Head of caudate nucleus (tissue), 42 donors: ENCODE results near the gene RABGAP1L.
"Not testable (repeated sequence)": the region's sequence is repeated elsewhere in the genome, so short reads cannot be mapped to it uniquely, and the experiment has no call there.

Experiments used
- DNase-seq, 42 donors: peaks; one replicate each; pipeline versions ENCODE4 v3.0.0 to v3.0.0-alpha.2; 2020 to 2021; ENCODE audit warnings: mixed read lengths in 7 of 42
- intact Hi-C: fragments of 100-400 bp; cut with DNase I; formaldehyde crosslinking; loops from one replicate; pipeline ENCODE4 v1.15.0; 2022

Gene RABGAP1L

GRCh38 chr1:174465855-174466254 is 306.5 kb downstream of the RABGAP1L start:
- intact Hi-C loops = no loop called here
- no peak for DNase-seq

GRCh38 chr1:174466607-174467006 is 307.3 kb downstream of the RABGAP1L start:
- intact Hi-C loops = no loop called here

DNA sequence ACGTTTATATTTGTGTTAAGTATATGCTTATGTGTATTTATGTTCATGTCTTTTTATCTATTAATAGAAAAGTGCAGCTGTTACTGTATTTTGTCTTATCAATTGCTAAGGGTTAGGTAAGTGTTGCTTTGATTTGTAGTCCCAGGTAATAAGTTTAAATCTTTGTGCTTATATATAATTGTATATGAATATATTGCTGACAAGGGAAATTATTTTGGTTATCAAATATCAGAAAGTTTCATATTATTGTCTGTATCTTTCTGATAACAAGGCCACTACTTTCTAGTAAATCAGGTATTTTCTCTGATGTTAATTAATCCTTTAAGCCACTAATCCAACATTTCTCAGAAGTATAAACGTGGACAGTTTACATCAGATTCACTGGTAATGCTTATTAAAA is 309.7 kb downstream of the RABGAP1L start:
- intact Hi-C loops = no loop called here
- DNase-seq = no peak

More at GRCh38 chr1:174466607-174467006, 307.3 kb downstream of the RABGAP1L start:
- no peak for DNase-seq

DNA sequence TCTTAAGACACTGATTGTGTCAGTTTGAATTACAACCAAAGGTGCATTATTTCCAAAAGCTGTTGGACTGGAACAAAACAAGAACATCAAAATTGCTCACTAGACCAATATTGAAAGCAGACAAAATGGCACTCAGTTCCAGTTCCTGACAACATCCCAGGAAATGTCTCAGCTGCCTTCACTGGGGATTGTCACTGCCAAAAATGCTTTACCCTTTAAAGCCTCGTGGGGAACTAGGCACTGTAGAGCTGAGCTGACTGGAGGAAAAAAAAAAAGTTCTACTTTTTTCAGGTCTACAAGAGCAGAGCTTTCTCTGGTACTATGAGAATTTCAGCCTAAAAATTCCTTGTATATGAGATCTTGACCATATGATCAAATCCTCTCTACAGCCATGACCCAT is 310.4 kb downstream of the RABGAP1L start:
- intact Hi-C loops = no loop called here

GRCh38 chr1:174479281-174479680 is 320.0 kb downstream of the RABGAP1L start:
- intact Hi-C loops = no loop called here
- no peak for DNase-seq

More for the DNA sequence above, 310.4 kb downstream of the RABGAP1L start:
- no peak for DNase-seq

GRCh38 chr1:174480324-174480723 is 321.0 kb downstream of the RABGAP1L start:
- no peak for DNase-seq
- intact Hi-C loops = no loop called here

GRCh38 chr1:174491606-174492005 is 332.3 kb downstream of the RABGAP1L start:
- intact Hi-C loops = no loop called here
- DNase-seq = no peak

- intact Hi-C loops = no loop called here
- no peak for DNase-seq
These were observed 338.2 kb downstream of the RABGAP1L start for GRCh38 chr1:174497478-174497877.

DNA sequence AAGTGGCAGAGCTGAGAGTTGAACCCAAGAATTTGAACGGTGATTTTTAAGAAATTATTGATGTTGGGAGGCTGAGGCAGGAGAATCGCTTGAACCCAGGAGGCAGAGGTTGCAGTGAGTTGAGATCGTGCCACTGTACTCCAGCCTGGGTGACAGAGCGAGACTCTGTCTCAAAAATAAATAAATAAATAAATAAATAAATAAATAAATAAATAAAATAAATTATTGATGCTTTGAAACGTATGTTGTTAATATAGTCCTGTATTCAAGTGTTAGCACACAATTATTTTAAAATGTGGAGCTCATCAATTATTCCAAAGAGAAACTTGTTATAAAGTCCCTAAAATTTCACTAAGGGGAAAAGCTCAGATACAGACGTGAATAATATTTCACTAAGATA is 357.4 kb downstream of the RABGAP1L start:
- DNase-seq, intact Hi-C loops: not testable (repeated sequence)

DNA sequence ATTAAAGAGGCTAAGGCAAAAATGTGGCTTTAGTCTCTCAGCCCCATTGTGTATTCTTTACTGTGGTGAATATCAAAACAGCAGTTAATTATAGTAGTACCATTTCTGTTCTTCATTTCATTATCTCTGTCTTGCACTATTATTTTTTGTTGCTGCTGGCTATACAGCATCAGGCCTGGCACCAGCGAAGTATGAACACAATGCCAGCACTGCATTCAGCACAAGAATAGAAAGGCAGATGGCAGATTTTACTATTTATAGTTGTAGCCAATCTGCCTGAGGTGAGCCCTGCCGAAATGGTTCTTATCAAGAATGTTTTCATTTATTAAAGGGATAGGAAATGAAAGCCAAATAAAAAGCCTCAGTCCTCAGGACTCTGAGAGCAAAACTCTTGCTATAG is 360.5 kb downstream of the RABGAP1L start:
- DNase-seq = peak in 9 of 42 donors; percentile 6 to 51 (median 15)
- intact Hi-C loops = no loop called here

GRCh38 chr1:174531751-174532150 is 372.4 kb downstream of the RABGAP1L start:
- intact Hi-C loops = no loop called here
- DNase-seq = no peak

DNA sequence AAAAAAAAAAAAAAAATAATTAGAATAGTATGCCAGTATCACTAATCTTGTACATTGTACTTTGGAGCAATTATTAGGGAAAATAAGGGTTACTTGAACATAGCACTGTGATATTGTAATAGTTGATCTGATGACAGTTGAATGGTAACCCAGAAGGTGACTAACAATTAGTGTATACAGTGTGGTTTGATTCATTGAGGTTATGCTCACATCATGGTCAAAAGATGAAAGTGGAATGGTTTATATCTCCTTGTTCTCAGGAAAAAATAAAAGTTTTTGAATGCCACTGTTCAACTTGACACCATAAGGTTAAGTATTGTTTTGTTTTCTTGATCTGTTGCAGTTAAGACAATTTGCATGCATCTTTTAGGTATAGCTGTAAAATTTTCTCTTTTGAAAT is 375.5 kb downstream of the RABGAP1L start:
- intact Hi-C loops = no loop called here
- DNase-seq = no peak

GRCh38 chr1:174535207-174535606 is 375.9 kb downstream of the RABGAP1L start:
- intact Hi-C loops = no loop called here
- no peak for DNase-seq

- intact Hi-C loops, DNase-seq: not testable (repeated sequence)
These were observed 384.1 kb downstream of the RABGAP1L start for GRCh38 chr1:174543421-174543820.

- no peak for DNase-seq
- intact Hi-C loops = no loop called here
These were observed 391.0 kb downstream of the RABGAP1L start for GRCh38 chr1:174550296-174550695.

- intact Hi-C loops = no loop called here
- DNase-seq = no peak
These were observed 397.1 kb downstream of the RABGAP1L start for GRCh38 chr1:174556392-174556791.

GRCh38 chr1:174568551-174568950 is 409.2 kb downstream of the RABGAP1L start:
- intact Hi-C loops = no loop called here

GRCh38 chr1:174569240-174569639 is 409.9 kb downstream of the RABGAP1L start:
- no peak for DNase-seq
- intact Hi-C loops = no loop called here

More at GRCh38 chr1:174568551-174568950, 409.2 kb downstream of the RABGAP1L start:
- DNase-seq = no peak

DNA sequence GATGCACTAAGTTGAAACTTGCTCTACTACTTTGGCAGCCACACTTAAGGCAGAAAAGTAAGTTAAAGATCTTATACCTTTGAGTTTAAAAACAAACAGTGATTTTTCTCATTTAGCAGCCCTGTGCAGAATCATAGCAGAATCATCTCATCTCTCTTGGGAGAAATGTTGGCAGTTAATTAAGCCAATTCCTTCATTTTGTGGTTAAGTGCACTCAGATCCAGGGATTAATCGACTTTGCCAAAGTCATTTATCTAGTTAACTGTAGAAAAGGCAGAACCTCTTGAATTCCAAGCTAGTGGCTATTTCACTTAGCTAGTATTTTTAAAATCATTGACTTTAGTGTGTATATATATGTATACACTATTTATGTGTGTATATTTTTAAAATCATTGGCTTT is 413.5 kb downstream of the RABGAP1L start:
- intact Hi-C loops = no loop called here
- no peak for DNase-seq

DNA sequence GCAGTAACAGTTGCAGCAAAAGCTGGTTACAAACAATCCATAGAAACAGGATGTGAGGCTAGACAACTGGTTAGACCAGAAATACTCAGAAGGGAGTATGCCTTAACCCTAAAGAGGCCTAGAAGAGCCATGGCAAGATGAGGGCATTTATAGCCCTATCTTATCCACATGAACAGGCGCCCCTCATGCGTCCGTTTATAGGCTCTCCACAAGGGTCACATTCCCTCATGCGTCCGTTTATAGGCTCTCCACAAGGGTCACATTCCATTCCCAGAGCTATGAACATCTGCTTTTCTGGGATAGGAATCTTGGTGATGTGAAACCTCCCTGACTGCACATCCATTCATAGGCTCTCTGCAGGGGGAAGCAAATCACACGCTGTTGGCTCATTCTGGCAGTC is 416.8 kb downstream of the RABGAP1L start:
- DNase-seq, intact Hi-C loops: not testable (repeated sequence)

GRCh38 chr1:174577681-174578080 is 418.4 kb downstream of the RABGAP1L start:
- DNase-seq = no peak
- intact Hi-C loops = no loop called here

- intact Hi-C loops = no loop called here
These were observed 421.5 kb downstream of the RABGAP1L start for GRCh38 chr1:174580801-174581200.

More at GRCh38 chr1:174580801-174581200, 421.5 kb downstream of the RABGAP1L start:
- no peak for DNase-seq
